Fibroblast of the aortic adventitia (primary cell): Measurements from ENCODE around the gene PRUNE1. TPM values are rescaled to one million over a fixed set of nuclear protein-coding genes. Genes with fewer than 3 reads are reported as not detected.
A peak's percentile ranks its signal among the peaks of the same experiment; 100 is the strongest.

ENCODE experiments used
- DNase-seq: peaks from one replicate; pipeline ENCODE4 v3.0.0-alpha.2; 2010; ENCODE audit warnings: low read depth
- H3K4me3 ChIP-seq: 2 replicates; pipeline ENCODE4 v1.5.1; 2011; ENCODE audit warnings: low read depth, mild to moderate bottlenecking, control low read depth, low read length, moderate library complexity
- total RNA-seq: library from RNA; depleted of rRNA; stranded (reverse); fragments of >200 nt; gene quantifications from 2 replicates; pipeline ENCODE4 v1.2.3, GENCODE V29; 2012; ENCODE audit warnings: low replicate concordance
- TF ChIP-seq, protein P1 (sequence below): IDR thresholded peaks from 2 replicates; pipeline ENCODE4 v1.5.1; 2011; ENCODE audit warnings: mild to moderate bottlenecking, low read length, control low read depth, inconsistent platforms; ENCODE audit not compliant: insufficient read depth

PRUNE1 gene
- total RNA-seq, 1 donor, result 10.8 TPM

DNA sequence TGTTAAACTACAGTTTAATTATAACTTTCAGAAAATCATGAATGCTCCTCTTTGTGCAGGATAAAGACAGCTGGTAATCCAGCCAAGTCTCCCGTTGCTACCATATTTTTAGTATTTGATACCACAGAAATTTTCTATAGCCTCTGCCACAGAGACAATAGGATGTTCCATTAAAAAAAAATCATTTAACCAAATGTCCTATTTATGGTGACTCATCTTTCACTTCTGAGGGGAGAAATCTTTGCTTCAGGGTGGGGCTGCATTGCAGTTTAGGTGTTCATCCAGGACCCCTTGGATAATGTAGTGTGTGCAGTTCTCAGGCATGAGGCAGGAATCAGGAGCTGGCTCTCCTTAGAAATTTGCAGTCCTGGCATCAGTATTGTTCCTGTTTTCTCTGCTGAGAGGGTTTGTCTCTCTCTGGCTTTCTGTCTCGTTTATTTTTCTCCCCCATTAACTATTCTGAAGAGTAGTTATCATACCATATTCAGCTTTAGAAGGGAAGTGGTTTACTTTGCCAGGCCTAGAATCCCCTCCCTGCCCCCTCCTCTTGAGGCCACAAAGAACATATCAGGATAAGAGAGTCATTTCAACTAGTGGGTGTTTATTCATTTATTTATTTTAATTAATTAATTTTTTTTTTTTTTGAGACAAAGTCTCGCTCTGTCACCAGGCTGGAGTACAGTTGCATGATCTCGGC lies 3.1 kb downstream of the PRUNE1 start:
- peak; percentile 11 for DNase-seq
- TF ChIP-seq, protein P1, sequence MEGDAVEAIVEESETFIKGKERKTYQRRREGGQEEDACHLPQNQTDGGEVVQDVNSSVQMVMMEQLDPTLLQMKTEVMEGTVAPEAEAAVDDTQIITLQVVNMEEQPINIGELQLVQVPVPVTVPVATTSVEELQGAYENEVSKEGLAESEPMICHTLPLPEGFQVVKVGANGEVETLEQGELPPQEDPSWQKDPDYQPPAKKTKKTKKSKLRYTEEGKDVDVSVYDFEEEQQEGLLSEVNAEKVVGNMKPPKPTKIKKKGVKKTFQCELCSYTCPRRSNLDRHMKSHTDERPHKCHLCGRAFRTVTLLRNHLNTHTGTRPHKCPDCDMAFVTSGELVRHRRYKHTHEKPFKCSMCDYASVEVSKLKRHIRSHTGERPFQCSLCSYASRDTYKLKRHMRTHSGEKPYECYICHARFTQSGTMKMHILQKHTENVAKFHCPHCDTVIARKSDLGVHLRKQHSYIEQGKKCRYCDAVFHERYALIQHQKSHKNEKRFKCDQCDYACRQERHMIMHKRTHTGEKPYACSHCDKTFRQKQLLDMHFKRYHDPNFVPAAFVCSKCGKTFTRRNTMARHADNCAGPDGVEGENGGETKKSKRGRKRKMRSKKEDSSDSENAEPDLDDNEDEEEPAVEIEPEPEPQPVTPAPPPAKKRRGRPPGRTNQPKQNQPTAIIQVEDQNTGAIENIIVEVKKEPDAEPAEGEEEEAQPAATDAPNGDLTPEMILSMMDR, result no peak
- no peak overlapping the region for H3K4me3 ChIP-seq

DNA sequence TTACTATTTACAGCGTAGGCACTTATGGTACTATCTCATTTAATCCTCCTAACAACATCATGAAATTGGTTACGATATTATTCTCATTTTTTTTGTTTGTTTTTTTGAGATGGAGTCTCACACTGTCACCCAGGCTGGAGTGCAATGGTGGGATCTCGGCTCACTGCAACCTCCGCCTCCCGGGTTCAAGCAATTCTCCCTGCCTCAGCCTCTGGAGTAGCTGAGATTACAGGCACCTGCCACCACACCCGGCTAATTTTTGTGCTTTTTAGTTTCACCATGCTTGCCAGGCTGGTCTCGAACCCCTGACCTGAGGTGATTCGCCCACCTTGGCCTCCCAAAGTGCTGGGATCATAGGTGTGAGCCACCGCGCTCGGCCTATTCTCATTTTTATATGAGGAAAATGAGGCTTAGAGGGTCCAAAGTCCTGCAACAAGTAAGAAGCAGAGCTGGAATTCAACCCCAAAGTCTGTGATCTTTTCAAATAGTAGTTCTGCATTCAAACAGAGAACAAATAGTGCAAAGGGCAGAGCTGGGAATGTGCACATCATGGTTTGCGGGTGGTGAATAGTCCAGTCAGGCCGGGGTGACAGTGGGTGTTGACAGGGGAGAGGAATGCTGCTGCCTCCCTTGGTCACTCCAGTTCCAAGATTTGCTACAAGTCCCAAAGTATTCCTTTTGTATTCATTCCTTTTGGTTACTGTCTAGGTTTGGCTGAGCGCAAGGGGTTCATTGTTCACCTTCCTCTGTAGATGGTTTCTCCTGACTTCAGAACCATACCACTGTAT lies 4.6 kb downstream of the PRUNE1 start:
- TF ChIP-seq, protein P1, result no peak
- H3K4me3 ChIP-seq, result no peak overlapping the region
- DNase-seq, result no peak

DNA sequence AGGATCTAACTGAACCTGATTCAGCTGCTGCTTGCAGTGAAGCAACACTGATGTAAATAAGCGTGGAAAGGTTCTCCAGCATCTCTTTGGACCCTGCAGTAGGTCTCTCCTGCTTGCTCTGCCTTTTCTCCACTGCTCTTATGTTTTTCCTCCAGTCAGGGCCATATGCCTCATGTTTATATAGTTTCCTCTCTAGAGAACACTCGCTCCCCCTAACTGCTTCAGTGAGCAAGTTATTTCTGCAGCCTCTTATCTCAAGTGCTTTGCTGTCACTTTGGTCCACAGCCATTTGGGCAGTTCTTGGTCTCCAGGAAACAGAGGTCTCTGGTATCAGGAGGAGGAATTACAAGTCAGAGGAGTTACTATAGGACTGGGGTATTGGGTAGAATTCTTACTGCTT lies 5.3 kb downstream of the PRUNE1 start:
- H3K4me3 ChIP-seq, result no peak overlapping the region
- DNase-seq, result peak; percentile 87
- TF ChIP-seq, protein P1, result peak; percentile 41

DNA sequence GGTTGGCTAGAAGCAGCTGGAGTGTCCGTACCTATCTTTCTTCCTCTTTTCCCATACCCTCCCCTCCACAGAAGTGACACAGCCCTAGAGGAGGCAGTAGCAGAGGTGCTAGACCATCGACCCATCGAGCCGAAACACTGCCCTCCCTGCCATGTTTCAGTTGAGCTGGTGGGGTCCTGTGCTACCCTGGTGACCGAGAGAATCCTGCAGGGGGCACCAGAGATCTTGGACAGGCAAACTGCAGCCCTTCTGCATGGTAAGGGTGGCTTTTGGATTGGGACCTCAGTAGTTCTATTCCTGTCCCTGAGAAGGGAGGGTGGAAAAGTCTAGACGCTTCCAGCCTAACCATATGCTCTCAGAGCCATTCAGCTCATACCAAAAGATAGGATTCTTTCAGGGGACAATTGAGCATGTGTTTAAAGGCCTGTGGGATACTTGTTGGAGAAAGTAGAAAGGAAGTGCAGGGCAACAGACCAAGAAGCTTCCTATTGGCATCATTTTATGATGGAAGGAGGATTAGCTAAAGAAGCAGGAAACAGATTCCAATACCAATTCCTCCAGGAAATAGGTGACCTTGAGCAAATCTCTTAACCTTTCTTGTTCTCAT lies 16.4 kb downstream of the PRUNE1 start:
- no peak overlapping the region for H3K4me3 ChIP-seq
- TF ChIP-seq, protein P1, result peak; percentile 82
- DNase-seq, result peak; percentile 74

DNA sequence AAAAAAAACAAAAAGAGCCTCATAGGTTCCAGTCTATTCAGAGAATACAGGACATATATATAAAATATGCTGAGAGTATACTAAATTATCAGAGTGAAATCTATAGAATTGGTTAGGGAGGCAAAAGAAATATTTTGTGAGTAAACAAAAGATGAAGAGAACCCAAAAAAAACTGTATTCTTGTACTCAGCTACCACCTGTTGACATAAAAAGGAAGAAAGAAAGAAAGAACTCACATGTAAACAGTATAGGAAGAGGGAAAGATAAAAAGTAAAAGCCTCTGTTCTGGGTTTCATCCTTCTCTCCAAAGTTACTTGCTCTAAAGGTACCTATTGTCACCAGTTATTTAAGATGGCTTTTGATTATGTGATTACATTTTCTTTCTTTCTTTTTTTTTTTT lies 18.2 kb downstream of the PRUNE1 start:
- no peak overlapping the region for H3K4me3 ChIP-seq
- TF ChIP-seq, protein P1, result no peak
- no peak for DNase-seq

DNA sequence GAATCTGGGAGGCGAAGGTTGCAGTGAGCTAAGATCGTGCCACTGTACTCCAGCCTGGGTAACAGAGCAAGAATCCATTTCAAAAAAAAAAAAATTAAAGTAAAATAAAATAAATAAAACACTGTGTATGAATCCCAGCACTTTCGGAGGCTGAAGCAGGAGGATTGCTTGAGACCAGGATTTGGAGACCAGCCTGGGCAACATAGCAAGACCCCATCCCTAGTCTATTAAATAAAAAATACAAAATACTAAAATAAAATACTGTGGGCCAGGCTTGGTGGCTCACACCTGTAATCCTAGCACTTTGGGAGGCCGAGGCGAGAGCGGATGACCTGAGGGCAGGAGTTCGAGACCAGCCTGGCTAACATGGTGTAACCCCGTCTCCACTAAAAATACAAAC lies 23.9 kb downstream of the PRUNE1 start:
- DNase-seq, result no peak
- TF ChIP-seq, protein P1, result no peak
- no peak overlapping the region for H3K4me3 ChIP-seq
